H1 (cell line): ENCODE data around the gene SCN4A. TPM values are rescaled to one million over a fixed set of nuclear protein-coding genes. Genes with fewer than 3 reads are reported as not detected.

ENCODE experiments used
- CTCF ChIA-PET: fragments of 300-600 bp; sonication (Branson Sonifier 250); formaldehyde crosslinking; loops from one replicate; lab custom pipeline; 2021; ENCODE audit not compliant: partially characterized antibody; lab: Charles Lee
- POLR2A ChIA-PET: fragments of 300-600 bp; sonication (Branson Sonifier 250); formaldehyde crosslinking; loops from one replicate; lab custom pipeline; 2021; ENCODE audit warnings: inconsistent platforms; ENCODE audit not compliant: partially characterized antibody; lab: Charles Lee
- DNase-seq, 2 experiments: peaks; one replicate each; pipeline versions ENCODE4 v3.0.0 to v3.0.0-alpha.2; 2010 to 2022; ENCODE audit warnings: low spot score in 2 of 2, low read depth in 1 of 2, mixed read lengths in 1 of 2
- FAIRE-seq: peaks from 2 replicates; lab custom pipeline; 2011; peaks lifted over from hg19 to GRCh38; lab: Jason Lieb, UNC
- H2AFZ ChIP-seq: 2 replicates; pipeline ENCODE4 v1.8.1; 2012; ENCODE audit warnings: low read length, inconsistent platforms
- H2AK5ac ChIP-seq: 2 replicates; pipeline ENCODE4 v1.6.1; 2013; ENCODE audit warnings: low read depth, low read length
- H2BK120ac ChIP-seq: replicated peaks from 2 replicates; pipeline ENCODE3; 2013; ENCODE audit warnings: low read depth, low read length, inconsistent platforms
- H2BK12ac ChIP-seq: 2 replicates; pipeline ENCODE4 v1.6.1; 2013; ENCODE audit warnings: low read depth, low read length
- H2BK15ac ChIP-seq: 2 replicates; pipeline ENCODE4 v1.6.1; 2013; ENCODE audit warnings: low read length
- H2BK20ac ChIP-seq: 2 replicates; pipeline ENCODE4 v1.6.1; 2013; ENCODE audit warnings: low read length
- H2BK5ac ChIP-seq: 2 replicates; pipeline ENCODE4 v1.6.1; 2013; ENCODE audit warnings: low read depth, low read length
- H3K14ac ChIP-seq: 2 replicates; pipeline ENCODE4 v1.6.1; 2013; ENCODE audit warnings: inconsistent platforms; ENCODE audit not compliant: insufficient read length
- H3K18ac ChIP-seq: 2 replicates; pipeline ENCODE4 v1.6.1; 2013; ENCODE audit warnings: low read length; ENCODE audit errors: extremely low read depth
- H3K23ac ChIP-seq: 2 replicates; pipeline ENCODE4 v1.6.1; 2013; ENCODE audit warnings: inconsistent platforms; ENCODE audit not compliant: insufficient read length
- H3K23me2 ChIP-seq: 2 replicates; pipeline ENCODE4 v1.6.1; 2013; ENCODE audit warnings: low read depth, low read length
- H3K27ac ChIP-seq: 2 replicates; pipeline ENCODE4 v1.6.1; 2011; ENCODE audit warnings: low read depth, low read length, inconsistent platforms
- H3K27me3 ChIP-seq, 4 experiments: replicated peaks in 1 of 4; 1 replicate in 1 of 4; 2 replicates in 3 of 4; pipeline versions ENCODE4 v1.6.1 to v1.8.1; 2011 to 2013; ENCODE audit warnings: low read length in 3 of 4, mild to moderate bottlenecking in 3 of 4, inconsistent platforms in 2 of 4, mixed read lengths in 2 of 4, moderate library complexity in 1 of 4; ENCODE audit not compliant: control insufficient read depth in 3 of 4, insufficient read depth in 3 of 4; ENCODE audit errors: extremely low read depth in 1 of 4
- H3K36me3 ChIP-seq, 4 experiments: 2 replicates each; pipeline versions ENCODE4 v1.6.1 to v1.8.1; 2011 to 2013; ENCODE audit warnings: mild to moderate bottlenecking in 4 of 4, low read length in 3 of 4, moderate library complexity in 2 of 4, control low read depth in 1 of 4, inconsistent platforms in 1 of 4; ENCODE audit not compliant: insufficient read depth in 4 of 4, control insufficient read depth in 2 of 4
- H3K4ac ChIP-seq: replicated peaks from 2 replicates; pipeline ENCODE3; 2013; ENCODE audit warnings: low read length, low read depth, mixed read lengths, inconsistent platforms; ENCODE audit not compliant: insufficient read length
- H3K4me1 ChIP-seq, 4 experiments: replicated peaks in 1 of 4; 1 replicate in 1 of 4; 2 replicates in 3 of 4; pipeline versions ENCODE4 v1.6.1 to v1.8.1; 2011 to 2013; ENCODE audit warnings: low read length in 3 of 4, inconsistent platforms in 2 of 4, mixed read lengths in 1 of 4; ENCODE audit not compliant: insufficient read depth in 4 of 4, control insufficient read depth in 3 of 4
- H3K4me2 ChIP-seq, 2 experiments: 2 replicates each; pipeline versions ENCODE4 v1.6.1 to v1.8.1; 2011 to 2013; ENCODE audit warnings: low read depth in 2 of 2, low read length in 2 of 2, control low read depth in 1 of 2, inconsistent platforms in 1 of 2, mild to moderate bottlenecking in 1 of 2; ENCODE audit not compliant: insufficient read depth in 1 of 2
- H3K4me3 ChIP-seq, 4 experiments: fragments of 200-600, 300-600 bp in 1 of 4; sonication (generic), shearing (Covaris generic), sonication (Bioruptor Twin) in 1 of 4; 2 replicates each; pipeline versions ENCODE4 v1.5.1 to v1.8.1; 2011 to 2016; ENCODE audit warnings: low read length in 4 of 4, low read depth in 3 of 4, control low read depth in 2 of 4, inconsistent platforms in 2 of 4, mild to moderate bottlenecking in 2 of 4, mixed read lengths in 1 of 4, moderate library complexity in 1 of 4; ENCODE audit not compliant: insufficient read depth in 2 of 4; ENCODE audit errors: extremely low read depth in 1 of 4
- H3K56ac ChIP-seq: replicated peaks from 2 replicates; pipeline ENCODE3; 2013; ENCODE audit warnings: low read depth, mild to moderate bottlenecking, mixed read lengths, low read length, inconsistent platforms; ENCODE audit not compliant: insufficient read length
- H3K79me1 ChIP-seq: 2 replicates; pipeline ENCODE4 v1.6.1; 2013; ENCODE audit warnings: low read depth, low read length, control low read depth
- H3K79me2 ChIP-seq, 2 experiments: 2 replicates each; pipeline versions ENCODE4 v1.6.1 to v1.8.1; 2012 to 2013; ENCODE audit warnings: low read length in 2 of 2, mild to moderate bottlenecking in 2 of 2, inconsistent platforms in 1 of 2; ENCODE audit not compliant: insufficient read depth in 2 of 2, control insufficient read depth in 1 of 2
- H3K9ac ChIP-seq, 4 experiments: replicated peaks in 1 of 4; 1 replicate in 1 of 4; 2 replicates in 3 of 4; pipeline versions ENCODE4 v1.6.1 to v1.8.1; 2011 to 2013; ENCODE audit warnings: low read depth in 3 of 4, low read length in 3 of 4, control low read depth in 2 of 4, mild to moderate bottlenecking in 2 of 4, moderate library complexity in 2 of 4, inconsistent platforms in 1 of 4; ENCODE audit errors: extremely low read depth in 1 of 4
- H3K9me3 ChIP-seq, 2 experiments: 2 replicates each; pipeline versions ENCODE4 v1.6.1 to v1.8.1; 2012 to 2013; ENCODE audit warnings: mild to moderate bottlenecking in 2 of 2, moderate library complexity in 2 of 2, control low read depth in 1 of 2, inconsistent platforms in 1 of 2, low read depth in 1 of 2, low read length in 1 of 2, mixed read lengths in 1 of 2; ENCODE audit not compliant: insufficient read depth in 2 of 2
- H4K20me1 ChIP-seq, 2 experiments: replicated peaks in 1 of 2; 2 replicates each; pipeline versions ENCODE3 to v1.8.1; 2011 to 2013; ENCODE audit warnings: inconsistent platforms in 2 of 2, low read length in 2 of 2, mild to moderate bottlenecking in 1 of 2; ENCODE audit not compliant: insufficient read depth in 2 of 2, control insufficient read depth in 1 of 2
- H4K5ac ChIP-seq: 2 replicates; pipeline ENCODE4 v1.6.1; 2013; ENCODE audit warnings: low read length, low read depth, mixed read lengths, inconsistent platforms; ENCODE audit not compliant: insufficient read length
- H4K8ac ChIP-seq: 2 replicates; pipeline ENCODE4 v1.8.0; 2013; ENCODE audit warnings: mild to moderate bottlenecking, moderate library complexity, low read length, inconsistent platforms; ENCODE audit not compliant: insufficient read depth; ENCODE audit errors: extremely low read depth
- H4K91ac ChIP-seq: replicated peaks from 2 replicates; pipeline ENCODE3; 2013; ENCODE audit warnings: low read length, mixed read lengths, inconsistent platforms; ENCODE audit not compliant: insufficient read length
- RAD21 ChIP-seq, 2 experiments: IDR thresholded peaks in 1 of 2; conservative IDR thresholded peaks in 1 of 2; 2 replicates each; pipeline ENCODE4 v1.6.1; 2011; ENCODE audit warnings: low read depth in 2 of 2, low read length in 2 of 2, improper control_type of control experiment in 1 of 2, inconsistent platforms in 1 of 2, mild to moderate bottlenecking in 1 of 2, moderate library complexity in 1 of 2
- WGBS, 2 experiments: shearing (Covaris generic) in 1 of 2; methylation state at CpG; one replicate each; pipeline versions ENCODE4 v1.1.6 to v1.1.7; 2013 to 2015; ENCODE audit warnings: low lambda C conversion rate in 2 of 2, mixed read lengths in 2 of 2, inconsistent platforms in 1 of 2, low coverage in 1 of 2, missing lambda C conversion rate in 1 of 2; ENCODE audit not compliant: insufficient replicate concordance in 2 of 2, insufficient coverage in 1 of 2, insufficient read length in 1 of 2; ENCODE audit errors: extremely low coverage in 1 of 2, missing lambda C conversion rate in 1 of 2; 5-methylcytosine and 5-hydroxymethylcytosine counted together
- polyA plus RNA-seq, 7 experiments: library from polyadenylated mRNA; depleted of rRNA in 3 of 7; stranded (reverse) in 5 of 7; unstranded in 2 of 7; fragments of >200 nt in 5 of 7; fragments of 200-250 nt in 2 of 7; gene quantifications; 1 replicate in 5 of 7; 2 replicates in 1 of 7; 4 replicates in 1 of 7; pipeline versions ENCODE4 v1.2.1 to v1.2.3, GENCODE V29; 2011 to 2013; ENCODE audit warnings: missing spikeins in 2 of 7, mixed read lengths in 2 of 7
- total RNA-seq: library from RNA; stranded (reverse); fragmentation: NEBNext Ultra II Directional; extraction: Animal tissue kit (Norgen Biotek cat#: 25700); gene quantifications from 2 replicates; pipeline ENCODE4 v1.2.1, GENCODE V29; 2021

SCN4A gene
- total and polyA plus RNA-seq, 2 of the 8 experiments (the other 6 are each of a cell fraction or from before 2014, with no cell fraction given): 5.0 to 8.5 TPM

DNA sequence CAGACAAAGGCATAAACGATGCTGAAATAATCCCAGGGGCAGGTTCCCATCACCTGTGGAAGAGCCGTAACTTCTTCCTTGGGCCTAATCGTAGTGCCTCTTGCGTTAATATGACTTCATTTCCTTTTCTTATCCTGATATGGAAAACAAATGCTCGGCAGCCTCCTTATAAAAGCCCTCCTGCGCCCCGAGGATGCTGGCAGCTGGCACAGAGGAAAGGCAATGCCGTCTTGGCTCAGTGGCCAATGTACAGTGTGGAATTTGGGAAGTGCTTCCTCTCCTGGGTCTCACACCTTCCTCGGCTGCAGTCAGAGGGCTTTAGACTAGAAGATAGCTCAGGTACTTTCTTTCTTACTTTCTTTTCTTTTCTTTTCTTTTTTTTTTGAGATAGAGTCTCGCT, 3.4 kb downstream of the SCN4A start:
- Histone ChIP-seq H3K9me3 (no peaks in the 10 kb centered on the region; a peak in 1 of 4 replicates), H3K27ac (no peak overlapping the region), H2BK12ac (no peak overlapping the region), H2BK5ac (no peak overlapping the region), H3K14ac (no peak overlapping the region), H3K23me2 (no peaks in the 10 kb centered on the region), H3K9ac (no peak overlapping the region), H2AK5ac (no peak overlapping the region), H3K79me1 (no peaks in the 10 kb centered on the region), H2BK120ac (no peak overlapping the region), H3K4ac (no peak overlapping the region), H2BK15ac (no peak overlapping the region), H3K79me2 (no peaks in the 10 kb centered on the region), H2BK20ac (no peak overlapping the region), H4K5ac (no peak overlapping the region), H3K27me3 (no peaks in the 10 kb centered on the region), H2AFZ (no peak overlapping the region), H3K4me1 (peaks cover 0 to 3% (median 0%) of the 10 kb centered on the region in 4 experiments; a peak in 1 of 7 replicates), H3K18ac (no peak overlapping the region), H3K36me3 (no peaks in the 10 kb centered on the region), H3K4me3 (no peak overlapping the region), H3K56ac (no peak overlapping the region), H4K91ac (no peak overlapping the region), H3K4me2 (no peak overlapping the region), H3K23ac (no peak overlapping the region), H4K8ac (no peak overlapping the region), H4K20me1 (no peaks in the 10 kb centered on the region)
- DNase-seq (no peak), FAIRE-seq (no peak)
- WGBS, 2 experiments: 90% methylated on average over 10 of the region's 10 CpGs; no CpG with 5 or more reads in 1 of the 2 experiments
- no peak for TF ChIP-seq RAD21 (IDR thresholded peaks at IDR 0.05 in 1 of 2, conservative IDR thresholded peaks at IDR 0.05 in 1 of 2; ENCODE audit: low read depth in 2 of 2, low read length in 2 of 2)
- ChIA-PET POLR2A (interaction anchor here (1.2 kb wide), 1 partner anchor 23 kb away, joined by 4 read pairs; no protein-coding TSS in a partner anchor), CTCF (interaction anchor here (0.8 to 4.3 kb wide), 12 partner anchors 8 to 73 kb away, joined by 3 to 16 read pairs (median 6); partner anchors contain the start of gene GH1)
